Suprapubic skin (tissue), 4 donors: Measurements from ENCODE around the gene ATP6V1F. TPM values are rescaled to one million over a fixed set of nuclear protein-coding genes. Genes with fewer than 3 reads are reported as not detected.

Source experiments
- DNase-seq, 2 donors: peaks; one replicate each; pipeline ENCODE4 v3.0.0-alpha.2; 2019; ENCODE audit warnings: low spot score in 2 of 2
- H3K27ac ChIP-seq: fragments of 200-600 bp; sonication (generic); one replicate; pipeline ENCODE4 v1.5.1; 2019
- H3K27me3 ChIP-seq: fragments of 200-600 bp; sonication (generic); one replicate; pipeline ENCODE4 v1.5.1; 2019
- H3K36me3 ChIP-seq: fragments of 200-600 bp; sonication (generic); one replicate; pipeline ENCODE4 v1.5.1; 2019
- H3K4me1 ChIP-seq: fragments of 200-600 bp; sonication (generic); one replicate; pipeline ENCODE4 v1.5.1; 2019
- H3K4me3 ChIP-seq: fragments of 200-600 bp; sonication (generic); one replicate; pipeline ENCODE4 v1.5.1; 2019; ENCODE audit warnings: mild to moderate bottlenecking
- H3K9me3 ChIP-seq: fragments of 200-600 bp; sonication (generic); one replicate; pipeline ENCODE4 v1.5.1; 2019
- EP300 ChIP-seq: sonication (generic); formaldehyde crosslinking; IDR thresholded peaks from one replicate; pipeline ENCODE4 v1.6.1; 2017; ENCODE audit warnings: antibody characterized with exemption
- POLR2A ChIP-seq, 2 donors: fragments of 450-650 bp; IDR thresholded peaks; one replicate each; pipeline ENCODE4 v1.6.1; 2017; ENCODE audit warnings: antibody characterized with exemption in 2 of 2, mild to moderate bottlenecking in 2 of 2, moderate library complexity in 2 of 2
- POLR2AphosphoS5 ChIP-seq, 3 donors: sonication (generic); formaldehyde crosslinking; IDR thresholded peaks; one replicate each; pipeline ENCODE4 v1.6.1; 2017; ENCODE audit warnings: antibody characterized with exemption in 3 of 3
- WGBS: methylation state at CpG from one replicate; pipeline ENCODE4 v1.1.5; 2018; 5-methylcytosine and 5-hydroxymethylcytosine counted together
- total RNA-seq, 4 donors: library from RNA; depleted of rRNA; stranded (reverse); fragments of >200 nt; gene quantifications; one replicate each; pipeline ENCODE4 v1.1.0, GENCODE V29; 2016
- TF ChIP-seq, protein P1 (sequence below), 2 donors: fragments of 200-600 bp in 1 of 2; fragments of 450-650 bp in 1 of 2; sonication (generic) in 1 of 2; IDR thresholded peaks; one replicate each; pipeline ENCODE4 v1.5.1; 2016 to 2019; ENCODE audit warnings: antibody characterized with exemption in 2 of 2, mild to moderate bottlenecking in 1 of 2, moderate library complexity in 1 of 2

ATP6V1F gene
- total RNA-seq, 4 donors from 2014 or later, result 78.4 to 165 (median 148) TPM

GRCh38 chr7:128826512-128826911 lies 36.1 kb upstream of the ATP6V1F start:
- no peak for DNase-seq
- H3K36me3 ChIP-seq, result no peaks in the 10 kb centered on the region
- no peaks in the 10 kb centered on the region for H3K9me3 ChIP-seq
- H3K4me1 ChIP-seq, result peaks cover 20% of the 10 kb centered on the region
- WGBS, result 89% methylated on average over 4 of the region's 4 CpGs
- H3K27me3 ChIP-seq, result peaks cover 20% of the 10 kb centered on the region
- H3K4me3 ChIP-seq, result no peak overlapping the region
- TF ChIP-seq POLR2AphosphoS5 (IDR thresholded peaks at IDR 0.05) (no peak), EP300 (no peak), POLR2A (IDR thresholded peaks at IDR 0.05) (no peak)
- TF ChIP-seq, protein P1, sequence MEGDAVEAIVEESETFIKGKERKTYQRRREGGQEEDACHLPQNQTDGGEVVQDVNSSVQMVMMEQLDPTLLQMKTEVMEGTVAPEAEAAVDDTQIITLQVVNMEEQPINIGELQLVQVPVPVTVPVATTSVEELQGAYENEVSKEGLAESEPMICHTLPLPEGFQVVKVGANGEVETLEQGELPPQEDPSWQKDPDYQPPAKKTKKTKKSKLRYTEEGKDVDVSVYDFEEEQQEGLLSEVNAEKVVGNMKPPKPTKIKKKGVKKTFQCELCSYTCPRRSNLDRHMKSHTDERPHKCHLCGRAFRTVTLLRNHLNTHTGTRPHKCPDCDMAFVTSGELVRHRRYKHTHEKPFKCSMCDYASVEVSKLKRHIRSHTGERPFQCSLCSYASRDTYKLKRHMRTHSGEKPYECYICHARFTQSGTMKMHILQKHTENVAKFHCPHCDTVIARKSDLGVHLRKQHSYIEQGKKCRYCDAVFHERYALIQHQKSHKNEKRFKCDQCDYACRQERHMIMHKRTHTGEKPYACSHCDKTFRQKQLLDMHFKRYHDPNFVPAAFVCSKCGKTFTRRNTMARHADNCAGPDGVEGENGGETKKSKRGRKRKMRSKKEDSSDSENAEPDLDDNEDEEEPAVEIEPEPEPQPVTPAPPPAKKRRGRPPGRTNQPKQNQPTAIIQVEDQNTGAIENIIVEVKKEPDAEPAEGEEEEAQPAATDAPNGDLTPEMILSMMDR (IDR thresholded peaks at IDR 0.05), result no peak
- H3K27ac ChIP-seq, result no peak overlapping the region

- DNase-seq, result no peak
- H3K27ac ChIP-seq, result no peak overlapping the region
- TF ChIP-seq POLR2AphosphoS5 (IDR thresholded peaks at IDR 0.05) (no peak), POLR2A (IDR thresholded peaks at IDR 0.05) (no peak), EP300 (no peak)
- TF ChIP-seq, protein P1 (IDR thresholded peaks at IDR 0.05), result no peak
- H3K9me3 ChIP-seq, result no peaks in the 10 kb centered on the region
- no peaks in the 10 kb centered on the region for H3K36me3 ChIP-seq
- peaks cover 20% of the 10 kb centered on the region for H3K27me3 ChIP-seq
- 94% methylated on average over 1 of the region's 1 CpG for WGBS
- peaks cover 24% of the 10 kb centered on the region for H3K4me1 ChIP-seq
- H3K4me3 ChIP-seq, result no peak overlapping the region
Observed at GRCh38 chr7:128826916-128827247, 35.8 kb upstream of the ATP6V1F start.

GRCh38 chr7:128827248-128827958 lies 35.3 kb upstream of the ATP6V1F start:
- H3K9me3 ChIP-seq, result no peaks in the 10 kb centered on the region
- H3K4me3 ChIP-seq, result no peak overlapping the region
- H3K27me3 ChIP-seq, result peaks cover 20% of the 10 kb centered on the region
- H3K4me1 ChIP-seq, result peaks cover 29% of the 10 kb centered on the region
- WGBS, result 88% methylated on average over 10 of the region's 17 CpGs
- H3K27ac ChIP-seq, result no peak overlapping the region
- TF ChIP-seq EP300, result no peak
- TF ChIP-seq POLR2A (IDR thresholded peaks at IDR 0.05), result no peak
- TF ChIP-seq, protein P1 (IDR thresholded peaks at IDR 0.05), result no peak
- TF ChIP-seq POLR2AphosphoS5 (IDR thresholded peaks at IDR 0.05), result no peak
- H3K36me3 ChIP-seq, result no peaks in the 10 kb centered on the region
- DNase-seq, result no peak

DNA sequence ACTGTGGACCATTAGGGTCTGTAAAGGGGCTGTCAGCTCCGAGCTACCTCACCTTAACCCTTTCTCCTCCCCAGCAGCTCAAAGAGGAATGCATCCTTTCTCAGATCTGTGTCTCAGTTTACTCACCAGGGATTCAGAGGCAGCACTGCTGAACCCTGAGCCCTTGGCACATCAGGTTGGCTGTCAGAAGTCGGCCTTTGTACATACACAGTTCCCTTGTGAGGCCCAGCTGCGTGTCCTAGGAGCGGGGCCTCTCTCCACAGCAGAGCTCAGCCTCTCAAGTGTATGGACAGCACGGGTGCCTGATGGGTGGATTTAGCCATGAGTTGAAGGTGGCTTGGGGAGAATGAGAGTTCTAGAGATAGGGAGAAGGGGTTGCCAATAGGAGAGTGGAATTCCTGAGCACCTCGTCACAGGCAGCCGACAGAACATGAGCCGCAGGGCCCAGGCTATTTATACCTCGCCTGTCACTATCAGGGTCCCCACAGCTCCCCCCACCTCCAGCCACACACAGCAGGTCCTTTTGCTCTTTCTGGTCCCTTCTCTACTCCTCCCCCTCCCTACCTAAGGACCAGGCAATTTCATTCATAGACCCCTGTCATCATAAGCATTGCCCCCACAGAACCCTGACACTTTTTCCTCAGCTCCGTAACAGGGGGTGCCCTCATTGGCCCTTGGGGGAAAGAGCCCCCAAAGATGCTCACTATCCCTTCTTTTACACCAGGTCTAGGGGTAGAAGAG lies 34.5 kb upstream of the ATP6V1F start:
- Histone ChIP-seq H3K36me3 (no peaks in the 10 kb centered on the region), H3K27ac (no peak overlapping the region), H3K27me3 (peaks cover 20% of the 10 kb centered on the region), H3K4me1 (peaks cover 36% of the 10 kb centered on the region), H3K4me3 (no peak overlapping the region), H3K9me3 (no peaks in the 10 kb centered on the region)
- 83% methylated on average over 7 of the region's 10 CpGs for WGBS
- no peak for TF ChIP-seq POLR2AphosphoS5 (IDR thresholded peaks at IDR 0.05)
- no peak for TF ChIP-seq POLR2A (IDR thresholded peaks at IDR 0.05)
- TF ChIP-seq EP300, result no peak
- TF ChIP-seq, protein P1 (IDR thresholded peaks at IDR 0.05), result no peak
- DNase-seq, result no peak

DNA sequence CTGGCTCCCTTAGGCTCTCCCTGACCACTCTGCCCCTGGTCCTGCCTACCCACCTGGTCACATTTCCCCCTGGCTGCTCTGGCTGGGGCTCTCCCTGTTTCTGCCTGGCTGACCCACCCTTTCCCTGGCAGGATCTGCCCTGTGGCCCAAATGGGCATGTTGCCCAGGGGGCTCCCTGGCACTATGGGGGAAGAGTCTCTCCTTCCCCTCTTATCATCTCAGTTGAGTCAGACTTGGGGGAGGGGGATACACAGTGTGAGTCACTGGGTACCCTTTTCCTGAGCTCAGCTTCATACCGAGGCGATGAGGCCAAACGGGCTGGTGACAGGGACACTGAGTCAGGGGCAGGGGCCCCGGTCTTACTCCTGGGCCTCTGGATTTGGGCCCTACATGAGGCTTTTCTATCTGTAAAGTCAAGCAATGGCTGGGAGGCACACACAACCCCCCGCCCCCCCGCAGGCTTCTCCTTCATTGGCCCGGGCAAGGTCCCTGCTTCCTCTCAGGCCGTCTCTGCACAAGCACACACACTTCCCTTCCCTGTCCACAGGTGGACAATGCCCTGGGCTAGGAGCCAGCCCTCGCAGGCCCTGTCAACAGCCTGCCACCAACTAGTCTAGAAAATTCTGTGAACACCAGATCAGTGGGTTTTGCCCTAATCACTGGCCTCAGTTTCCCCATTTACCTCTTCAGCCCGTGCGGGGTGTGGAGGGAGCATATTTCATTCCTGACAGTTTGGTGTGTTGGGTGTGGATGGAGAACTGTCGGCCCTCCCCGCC lies 33.1 kb upstream of the ATP6V1F start:
- peaks cover 20% of the 10 kb centered on the region for H3K27me3 ChIP-seq
- no peaks in the 10 kb centered on the region for H3K36me3 ChIP-seq
- DNase-seq, result no peak
- peaks cover 48% of the 10 kb centered on the region for H3K4me1 ChIP-seq
- no peak overlapping the region for H3K27ac ChIP-seq
- no peaks in the 10 kb centered on the region for H3K9me3 ChIP-seq
- WGBS, result 34% methylated on average over 11 of the region's 13 CpGs
- peak overlapping the region; percentile 50 for H3K4me3 ChIP-seq
- TF ChIP-seq, protein P1 (IDR thresholded peaks at IDR 0.05), result no peak
- TF ChIP-seq EP300 (no peak), POLR2AphosphoS5 (IDR thresholded peaks at IDR 0.05) (no peak), POLR2A (IDR thresholded peaks at IDR 0.05) (no peak)
